Posterior cingulate gyrus (tissue), 11 donors: ENCODE measurements around the gene PDE4DIP.
"Not testable (repeated sequence)": the region's sequence is repeated elsewhere in the genome, so short reads cannot be mapped to it uniquely, and the experiment has no call there.

Experiments used
- DNase-seq, 10 donors: peaks; one replicate each; pipeline versions ENCODE4 v3.0.0 to v3.0.0-alpha.2; 2020 to 2021; ENCODE audit warnings: mixed read lengths in 3 of 10
- intact Hi-C: fragments of 100-400 bp; cut with DNase I; formaldehyde crosslinking; loops from one replicate; pipeline ENCODE4 v1.15.1; 2023

Gene PDE4DIP

GRCh38 chr1:148844220-148844619 is at the start of gene PDE4DIP:
PDE4DIP (plus strand) TSS chr1:148844428; CDS start chr1:148844775, 347 bp downstream.
- DNase-seq, result peak; percentile 7 to 88 (median 30)
- intact Hi-C loops, result not testable (repeated sequence)

GRCh38 chr1:148808268-148808928 is 35.8 kb upstream of the PDE4DIP start:
- intact Hi-C loops, DNase-seq: not testable (repeated sequence)

DNA sequence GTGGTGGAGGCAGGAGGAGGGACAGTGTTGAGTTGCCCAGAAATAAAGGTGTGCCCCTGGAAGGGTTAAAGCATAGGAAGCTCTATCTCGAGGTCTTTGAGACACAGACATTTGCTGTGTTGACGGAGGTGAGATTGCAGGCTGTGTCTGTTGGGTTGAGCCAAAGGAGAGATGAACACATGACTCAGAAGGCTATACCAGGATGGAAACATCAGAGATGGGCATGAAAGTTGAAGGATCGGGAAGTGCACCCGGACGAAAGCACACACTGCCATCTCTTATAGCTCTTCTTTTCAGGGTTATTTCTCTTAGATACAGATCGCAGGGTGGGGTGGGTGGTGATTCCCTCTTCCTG is 35.3 kb upstream of the PDE4DIP start:
- DNase-seq, result not testable (repeated sequence)

DNA sequence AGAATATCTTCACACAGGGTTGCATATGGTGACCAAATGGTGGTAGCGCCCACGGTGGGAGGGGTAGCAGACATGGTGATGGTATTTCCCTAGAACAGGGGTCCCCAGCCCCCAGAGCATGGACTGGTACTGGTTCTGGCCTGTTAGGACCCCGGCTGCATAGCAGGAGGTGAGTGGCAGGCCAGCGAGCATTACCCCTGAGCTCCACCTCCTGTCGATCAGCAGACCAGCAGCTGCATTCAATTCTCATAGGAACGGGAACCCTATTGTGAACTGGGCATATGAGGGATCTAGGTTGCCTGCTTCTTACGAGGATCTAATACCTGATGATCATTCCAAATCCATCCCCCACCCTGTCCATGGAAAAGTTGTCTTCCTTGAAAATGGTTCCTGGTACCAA is 22.0 kb upstream of the PDE4DIP start:
- DNase-seq, intact Hi-C loops: not testable (repeated sequence)

More for the DNA sequence above, 35.3 kb upstream of the PDE4DIP start:
- intact Hi-C loops, result not testable (repeated sequence)

DNA sequence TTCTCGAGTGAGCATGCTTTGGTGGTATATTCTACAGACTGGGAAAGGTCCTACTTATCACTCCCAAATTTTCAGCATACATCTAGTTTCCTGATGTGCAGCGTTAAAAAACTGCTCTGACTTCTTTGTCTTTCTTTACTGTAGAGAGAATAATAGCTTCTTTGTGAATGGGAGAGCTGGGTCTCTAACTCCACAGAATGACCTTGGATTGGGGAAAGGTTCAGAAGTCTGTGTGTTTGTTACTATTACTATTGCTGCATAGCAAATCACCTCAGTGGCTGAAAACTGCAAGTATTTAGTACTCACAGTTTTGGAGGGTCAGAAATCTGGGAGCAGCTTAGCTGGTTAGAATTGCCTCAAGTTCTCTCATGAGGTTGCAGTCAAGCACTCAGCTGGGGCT is 20.4 kb upstream of the PDE4DIP start:
- DNase-seq, intact Hi-C loops: not testable (repeated sequence)

- DNase-seq, intact Hi-C loops: not testable (repeated sequence)
These were observed 19.2 kb upstream of the PDE4DIP start for GRCh38 chr1:148825029-148825428.

DNA sequence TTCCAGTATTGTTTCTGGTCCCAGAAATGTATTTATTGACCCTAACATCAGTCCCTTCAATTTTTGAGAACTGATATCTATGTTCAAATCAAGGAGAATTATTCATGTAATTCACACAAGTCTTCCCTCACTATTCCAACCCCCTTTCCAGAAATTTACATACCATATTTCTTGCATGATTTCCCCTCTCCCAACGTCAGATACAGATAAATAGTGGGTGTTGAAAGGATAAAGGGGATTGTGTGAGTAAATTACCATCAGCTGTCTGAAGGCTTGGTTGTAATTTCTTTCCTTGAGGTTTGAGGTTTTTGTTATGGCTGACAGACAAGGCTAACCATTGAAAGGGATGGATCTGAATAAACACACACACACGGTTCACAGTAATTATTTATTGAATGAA is 15.7 kb upstream of the PDE4DIP start:
- intact Hi-C loops, DNase-seq: not testable (repeated sequence)

DNA sequence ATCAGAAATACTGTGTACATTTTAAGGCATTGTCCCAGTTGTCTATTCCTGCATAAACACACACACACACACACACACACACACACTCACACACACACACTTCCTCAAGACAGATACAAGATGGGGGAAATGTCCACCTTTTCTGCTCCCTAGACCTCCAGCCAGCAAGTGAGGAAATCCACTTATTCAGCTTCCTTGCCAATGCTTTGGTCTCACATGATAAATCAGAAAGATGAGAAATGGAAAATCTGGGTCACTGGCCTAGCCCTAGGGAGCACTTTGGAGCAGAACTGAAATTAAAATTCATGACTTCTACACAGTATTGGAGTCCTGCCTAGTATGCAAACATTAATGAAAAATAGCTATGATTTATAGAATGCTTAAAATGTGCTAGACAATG is 15.3 kb upstream of the PDE4DIP start:
- intact Hi-C loops, DNase-seq: not testable (repeated sequence)

GRCh38 chr1:148829365-148829764 is 14.9 kb upstream of the PDE4DIP start:
- intact Hi-C loops, DNase-seq: not testable (repeated sequence)

DNA sequence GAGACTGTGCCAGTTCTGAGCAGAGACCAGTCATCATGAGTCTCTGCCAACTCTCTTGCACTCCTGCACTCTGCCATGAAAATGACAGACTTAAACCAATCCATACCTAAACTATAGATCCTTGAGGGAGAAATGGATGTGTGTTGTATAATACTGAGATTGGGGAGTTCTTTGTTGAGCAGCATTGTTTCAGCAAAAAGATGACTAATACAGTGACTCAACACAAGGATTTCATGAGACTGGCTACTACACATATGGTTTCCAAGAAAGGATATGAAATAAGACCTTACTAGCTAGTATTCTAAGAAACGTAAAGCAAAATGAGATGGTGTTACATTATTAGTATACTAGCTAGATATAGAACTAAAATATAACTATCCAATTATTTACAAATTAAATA is 3.0 kb upstream of the PDE4DIP start:
- intact Hi-C loops, result not testable (repeated sequence)

DNA sequence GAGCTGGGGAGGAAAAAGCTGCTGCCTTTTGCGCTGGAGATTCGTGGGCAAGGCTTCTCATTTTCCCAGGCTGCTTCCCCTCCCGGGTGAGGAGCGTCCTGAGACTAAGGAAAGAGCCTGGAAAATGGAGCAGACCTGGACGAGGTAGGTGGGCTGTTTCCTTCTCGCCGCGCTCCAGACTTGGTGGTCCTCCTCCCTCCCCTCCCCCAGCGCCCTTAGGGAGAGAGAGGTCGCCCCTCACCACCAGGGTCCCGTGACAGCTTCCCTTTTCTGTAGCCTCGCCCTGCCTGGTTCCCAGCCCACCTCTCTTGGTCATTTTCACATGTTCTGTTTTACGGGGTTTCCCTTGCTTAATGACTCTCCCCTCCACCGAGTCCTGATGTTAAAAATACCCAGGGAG is 423 bp downstream of the PDE4DIP start:
- DNase-seq, intact Hi-C loops: not testable (repeated sequence)

More for the DNA sequence above, 3.0 kb upstream of the PDE4DIP start:
- DNase-seq, result not testable (repeated sequence)

DNA sequence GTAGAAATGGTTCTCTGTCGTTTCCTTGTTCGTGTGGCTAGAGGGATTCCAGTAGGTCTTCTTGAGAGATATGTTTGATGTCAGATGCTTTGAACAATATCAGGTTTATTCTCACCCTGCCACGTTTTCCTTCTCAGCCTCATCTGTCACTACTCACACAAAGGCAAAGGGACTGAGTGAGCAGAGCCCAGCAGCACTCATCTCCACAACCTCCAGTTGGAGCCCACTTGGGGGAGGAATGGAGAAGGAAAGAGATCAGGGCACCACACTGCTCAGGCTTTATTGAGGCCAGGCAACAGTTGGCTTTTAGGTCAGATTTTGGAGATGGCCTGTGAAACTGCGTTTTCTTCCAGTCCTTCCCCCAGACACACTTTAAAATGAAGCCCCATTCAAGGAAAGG is 840 bp downstream of the PDE4DIP start:
- intact Hi-C loops, result not testable (repeated sequence)

DNA sequence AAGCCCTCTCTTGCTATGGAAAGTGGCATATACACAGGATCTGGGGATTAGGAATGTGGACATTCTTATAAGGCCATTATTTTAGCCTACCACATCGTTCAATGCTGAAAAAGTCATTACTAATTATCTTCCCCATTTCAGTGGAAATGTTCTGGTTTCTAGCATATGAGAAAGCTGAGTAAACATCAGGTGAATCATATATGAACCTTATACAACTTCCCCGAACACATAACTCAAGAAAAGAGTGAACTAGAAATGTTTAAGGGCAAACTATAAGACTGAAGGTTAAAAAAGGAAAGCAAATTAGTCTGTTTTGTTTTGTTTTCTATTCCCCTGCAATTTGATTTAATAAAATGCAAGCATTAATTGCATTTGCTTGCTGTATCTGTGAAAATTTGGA is 6.1 kb downstream of the PDE4DIP start:
- DNase-seq, intact Hi-C loops: not testable (repeated sequence)

More for the DNA sequence above, 840 bp downstream of the PDE4DIP start:
- DNase-seq, result not testable (repeated sequence)

DNA sequence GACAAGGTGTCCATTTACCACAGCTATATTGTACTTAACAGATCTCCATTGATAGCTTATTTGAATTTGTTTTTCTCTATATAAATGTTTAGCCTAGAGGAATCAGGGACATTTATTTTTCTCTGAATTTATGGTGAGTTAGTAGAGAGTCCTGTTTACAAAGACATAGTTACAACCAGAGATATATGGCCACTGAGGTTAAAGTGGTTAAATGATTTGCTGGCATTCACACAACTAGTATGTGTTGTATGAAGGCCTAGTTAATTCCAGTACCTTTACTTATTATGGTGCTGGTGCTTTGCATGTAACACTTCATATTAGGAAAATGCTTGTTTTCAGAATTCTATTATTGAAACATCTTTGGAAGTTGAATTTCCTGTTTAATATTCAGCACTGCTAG is 6.6 kb downstream of the PDE4DIP start:
- DNase-seq, intact Hi-C loops: not testable (repeated sequence)

DNA sequence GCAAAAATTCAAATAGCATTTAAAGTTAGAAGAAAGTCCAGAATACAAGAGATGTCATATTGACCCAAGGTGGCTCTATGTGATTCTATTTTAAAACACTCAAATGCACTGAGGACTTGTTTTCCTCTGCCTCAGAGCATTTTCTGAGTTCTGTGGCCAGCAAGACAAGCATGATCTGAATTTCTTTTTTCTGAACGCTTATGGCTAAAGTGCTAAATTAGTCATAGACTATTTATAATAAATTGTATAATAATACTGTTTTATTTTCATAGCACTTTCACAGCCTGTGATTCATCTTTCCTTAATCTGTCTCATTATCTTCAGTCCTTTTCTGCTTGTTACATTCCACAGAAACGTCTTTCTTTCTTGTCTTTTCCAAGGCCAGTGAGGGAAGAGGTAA is 7.5 kb downstream of the PDE4DIP start:
- intact Hi-C loops, DNase-seq: not testable (repeated sequence)

GRCh38 chr1:148853363-148853762 is 9.1 kb downstream of the PDE4DIP start:
- DNase-seq, intact Hi-C loops: not testable (repeated sequence)

DNA sequence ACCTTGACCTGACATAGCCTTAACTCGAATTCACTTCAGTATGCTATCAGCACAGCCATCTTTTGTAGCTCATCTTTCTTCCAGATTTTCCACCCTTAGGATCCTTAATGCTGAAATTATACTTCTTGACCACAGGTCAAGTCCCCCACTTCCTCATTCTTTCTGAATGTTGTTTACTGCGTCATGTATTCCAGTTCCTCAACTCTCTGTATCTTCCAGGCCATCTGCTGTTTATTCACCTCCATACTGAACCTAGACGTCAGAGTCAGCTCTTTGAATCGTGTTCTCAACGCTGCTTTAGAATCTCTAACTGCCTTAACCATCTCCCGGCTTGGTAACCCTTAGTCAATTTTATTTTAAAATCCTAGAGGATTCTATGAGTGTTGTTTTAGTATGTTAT is 9.8 kb downstream of the PDE4DIP start:
- intact Hi-C loops, DNase-seq: not testable (repeated sequence)

DNA sequence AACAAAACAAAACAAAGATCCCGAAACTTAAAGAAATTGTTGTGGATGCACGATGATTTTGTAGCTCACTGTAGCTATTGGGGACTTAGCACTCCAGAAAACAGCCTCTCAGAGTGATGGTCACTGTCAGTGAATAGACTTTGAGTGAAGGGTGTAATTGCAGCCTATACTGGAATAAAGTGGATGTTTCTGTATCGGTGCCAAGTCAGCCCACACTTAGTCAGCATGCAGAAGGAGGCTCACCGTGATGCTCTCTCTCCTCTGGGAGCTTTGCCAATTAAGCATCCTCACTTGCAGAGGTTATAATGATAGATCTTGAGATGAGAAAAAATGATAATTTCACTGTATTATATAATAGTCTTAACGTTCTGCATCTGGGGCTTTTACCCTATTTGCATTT is 11.1 kb downstream of the PDE4DIP start:
- intact Hi-C loops, DNase-seq: not testable (repeated sequence)

DNA sequence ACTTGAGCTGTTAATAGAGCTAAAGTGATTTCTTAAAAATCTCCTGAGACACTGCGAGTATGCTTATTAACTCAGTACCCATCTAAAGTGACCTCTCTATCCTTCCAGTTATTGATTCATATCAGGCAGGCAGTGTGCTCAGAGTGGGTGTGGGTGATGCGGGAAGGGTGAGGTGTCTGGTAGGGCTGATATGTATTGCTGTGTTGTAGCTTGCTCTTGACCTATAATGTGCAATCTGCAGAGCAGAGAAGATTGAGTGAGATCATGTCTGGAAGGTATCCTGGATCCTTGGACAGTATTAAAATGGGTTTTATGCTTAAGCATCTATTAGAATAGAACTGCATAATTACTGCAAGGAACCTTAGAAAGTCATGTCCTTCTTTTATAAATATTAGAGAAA is 15.8 kb downstream of the PDE4DIP start:
- DNase-seq, intact Hi-C loops: not testable (repeated sequence)

- intact Hi-C loops, DNase-seq: not testable (repeated sequence)
These were observed 16.5 kb downstream of the PDE4DIP start for GRCh38 chr1:148860579-148861259.

- intact Hi-C loops, DNase-seq: not testable (repeated sequence)
These were observed 18.4 kb downstream of the PDE4DIP start for GRCh38 chr1:148862590-148862989.
